Measurements from ENCODE around the gene ARHGEF11. TPM values are rescaled to one million over a fixed set of nuclear protein-coding genes. Genes with fewer than 3 reads are reported as not detected.

The ARHGEF11 gene
- total RNA-seq, 1 experiment from 2014 or later: 31.5 TPM

DNA sequence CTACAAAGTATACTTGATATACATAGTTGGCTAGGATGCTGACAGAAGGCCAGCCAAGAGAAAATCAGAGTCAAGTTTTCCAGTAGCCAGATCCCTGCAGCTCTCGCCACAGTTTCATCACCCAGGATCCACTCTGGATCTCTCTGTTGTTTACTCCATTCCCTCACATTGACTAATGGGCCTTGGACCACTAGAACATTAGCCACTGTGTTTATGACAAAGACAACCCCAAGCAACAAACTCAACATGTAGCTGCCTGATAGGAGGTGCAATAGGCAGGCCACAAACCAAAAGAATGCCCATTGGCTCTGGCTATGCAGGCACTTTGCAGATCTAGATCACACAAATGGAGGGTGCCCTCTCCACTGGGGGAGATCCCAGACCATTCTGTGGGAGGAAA lies 44.2 kb downstream of the ARHGEF11 start:
- H2AFZ ChIP-seq: no peak overlapping the region
- DNase-seq: no peak
- peaks cover 13% of the 10 kb centered on the region; the same call in 1 of the 2 replicates for H3K4me1 ChIP-seq (replicated peaks; ENCODE audit: insufficient read depth)
- H3K36me3 ChIP-seq (ENCODE audit: low read depth): no peaks in the 10 kb centered on the region
- H3K27ac ChIP-seq: no peak overlapping the region
- H3K4me3 ChIP-seq: no peak overlapping the region
- no TSS peak for BruUV-seq (replicated peaks)
- ChIA-PET POLR2A (ENCODE audit: unreplicated experiment) (interaction anchor here (0.6 kb wide), 1 partner anchor 596 kb away, joined by 3 read pairs; no protein-coding TSS in a partner anchor), CTCF (no interaction called here)
- H3K27me3 ChIP-seq (ENCODE audit: insufficient read depth, low read depth): no peaks in the 10 kb centered on the region
- no peaks in the 10 kb centered on the region for H3F3A ChIP-seq (ENCODE audit: insufficient read depth, low read depth)
- TF ChIP-seq EZH2 (IDR thresholded peaks at IDR 0.05; ENCODE audit: low read depth): no peak
- TF ChIP-seq, protein P1, sequence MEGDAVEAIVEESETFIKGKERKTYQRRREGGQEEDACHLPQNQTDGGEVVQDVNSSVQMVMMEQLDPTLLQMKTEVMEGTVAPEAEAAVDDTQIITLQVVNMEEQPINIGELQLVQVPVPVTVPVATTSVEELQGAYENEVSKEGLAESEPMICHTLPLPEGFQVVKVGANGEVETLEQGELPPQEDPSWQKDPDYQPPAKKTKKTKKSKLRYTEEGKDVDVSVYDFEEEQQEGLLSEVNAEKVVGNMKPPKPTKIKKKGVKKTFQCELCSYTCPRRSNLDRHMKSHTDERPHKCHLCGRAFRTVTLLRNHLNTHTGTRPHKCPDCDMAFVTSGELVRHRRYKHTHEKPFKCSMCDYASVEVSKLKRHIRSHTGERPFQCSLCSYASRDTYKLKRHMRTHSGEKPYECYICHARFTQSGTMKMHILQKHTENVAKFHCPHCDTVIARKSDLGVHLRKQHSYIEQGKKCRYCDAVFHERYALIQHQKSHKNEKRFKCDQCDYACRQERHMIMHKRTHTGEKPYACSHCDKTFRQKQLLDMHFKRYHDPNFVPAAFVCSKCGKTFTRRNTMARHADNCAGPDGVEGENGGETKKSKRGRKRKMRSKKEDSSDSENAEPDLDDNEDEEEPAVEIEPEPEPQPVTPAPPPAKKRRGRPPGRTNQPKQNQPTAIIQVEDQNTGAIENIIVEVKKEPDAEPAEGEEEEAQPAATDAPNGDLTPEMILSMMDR (conservative IDR thresholded peaks at IDR 0.05): no peak
- no peaks in the 10 kb centered on the region for H3K9me2 ChIP-seq (ENCODE audit: insufficient read depth)
- H4K20me1 ChIP-seq (ENCODE audit: insufficient read depth): no peaks in the 10 kb centered on the region; the same call in 1 of the 2 replicates
- no peak overlapping the region for H3K4me2 ChIP-seq
- H3K79me2 ChIP-seq (ENCODE audit: low read depth): peaks cover 22% of the 10 kb centered on the region; the same call in 1 of the 2 replicates
- H3K9me3 ChIP-seq (ENCODE audit: insufficient read depth, low read depth): no peaks in the 10 kb centered on the region
- intact Hi-C loops (cut with micrococcal nuclease; ENCODE audit: unreplicated experiment): loop anchor here (2.0 to 5.0 kb wide), 2 partner anchors 43 to 44 kb away; partner anchors contain the start of gene ARHGEF11

DNA sequence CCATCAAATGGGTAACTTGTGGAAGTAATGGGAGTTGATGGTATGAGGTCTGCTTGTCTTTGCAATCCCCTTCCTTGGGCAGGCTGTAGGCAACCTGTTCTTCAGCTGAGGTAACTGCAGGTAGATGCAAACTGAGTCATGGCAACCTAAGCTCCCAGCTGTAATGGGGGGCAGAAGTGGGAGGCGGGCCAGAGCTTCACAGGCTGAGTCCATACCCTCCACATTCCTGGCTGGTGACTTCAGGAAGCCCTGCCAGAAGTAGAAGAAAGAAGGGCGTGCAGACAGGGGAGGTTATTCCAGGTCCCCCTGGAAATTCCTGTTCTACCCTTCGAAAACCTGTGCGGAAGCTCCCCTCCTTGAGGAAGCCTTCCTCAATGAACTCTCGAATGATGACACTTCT lies 44.9 kb downstream of the ARHGEF11 start:
- Histone ChIP-seq H3F3A (ENCODE audit: insufficient read depth, low read depth) (no peaks in the 10 kb centered on the region), H3K4me3 (no peak overlapping the region), H3K4me1 (replicated peaks; ENCODE audit: insufficient read depth) (peaks cover 13% of the 10 kb centered on the region; the same call in 1 of the 2 replicates), H3K36me3 (ENCODE audit: low read depth) (no peaks in the 10 kb centered on the region), H2AFZ (no peak overlapping the region), H4K20me1 (ENCODE audit: insufficient read depth) (no peaks in the 10 kb centered on the region; the same call in 1 of the 2 replicates), H3K9me3 (ENCODE audit: insufficient read depth, low read depth) (no peaks in the 10 kb centered on the region), H3K27me3 (ENCODE audit: insufficient read depth, low read depth) (no peaks in the 10 kb centered on the region), H3K79me2 (ENCODE audit: low read depth) (peaks cover 18% of the 10 kb centered on the region; the same call in 1 of the 2 replicates), H3K4me2 (no peak overlapping the region), H3K9me2 (ENCODE audit: insufficient read depth) (no peaks in the 10 kb centered on the region), H3K27ac (no peak overlapping the region)
- no TSS peak for BruUV-seq (replicated peaks)
- CTCF ChIA-PET: no interaction called here
- intact Hi-C loops (cut with micrococcal nuclease; ENCODE audit: unreplicated experiment): loop anchor here (2.0 to 5.0 kb wide), 2 partner anchors 43 to 44 kb away; partner anchors contain the start of gene ARHGEF11
- TF ChIP-seq, protein P1 (conservative IDR thresholded peaks at IDR 0.05): no peak
- no peak for TF ChIP-seq EZH2 (IDR thresholded peaks at IDR 0.05; ENCODE audit: low read depth)
- peak; percentile 45 to 76 for DNase-seq
- POLR2A ChIA-PET (ENCODE audit: unreplicated experiment): interaction anchor here (0.6 kb wide), 1 partner anchor 595 kb away, joined by 3 read pairs; no protein-coding TSS in a partner anchor

DNA sequence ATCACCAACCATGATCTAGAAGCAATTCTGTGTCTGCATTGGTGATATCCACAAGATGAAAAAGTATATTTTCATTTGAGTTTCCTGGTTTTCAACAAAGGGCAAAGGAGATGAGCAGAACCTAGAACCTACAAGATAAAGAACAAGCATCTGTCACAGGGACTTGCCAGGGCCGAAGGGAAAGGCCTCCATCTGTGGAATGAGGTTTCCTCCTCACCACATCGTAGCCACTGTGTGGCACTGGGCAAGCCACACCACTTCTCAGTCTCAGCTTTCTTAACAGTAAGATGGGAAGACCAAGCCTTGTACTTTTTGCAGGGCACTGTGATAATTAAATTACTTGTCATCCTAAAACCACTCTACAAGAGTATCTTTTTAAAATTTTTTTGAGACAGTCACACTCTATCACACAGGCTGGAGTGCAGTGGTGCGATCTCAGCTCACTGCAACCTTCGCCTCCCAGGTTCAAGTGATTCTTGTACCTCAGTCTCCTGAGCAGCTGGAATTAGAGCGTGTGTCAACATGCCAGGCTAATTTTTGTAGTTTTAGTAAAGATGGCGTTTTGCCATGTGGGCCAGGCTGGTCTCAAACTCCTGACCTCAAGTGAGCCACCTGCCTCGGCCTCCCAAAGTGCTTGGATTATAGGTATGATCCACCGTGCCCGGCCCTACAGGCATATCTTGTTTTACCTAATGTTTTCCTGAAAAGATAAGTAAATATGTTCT lies 45.8 kb downstream of the ARHGEF11 start:
- no peak for TF ChIP-seq EZH2 (IDR thresholded peaks at IDR 0.05; ENCODE audit: low read depth)
- TF ChIP-seq, protein P1 (conservative IDR thresholded peaks at IDR 0.05): no peak
- peaks cover 4% of the 10 kb centered on the region for H4K20me1 ChIP-seq (ENCODE audit: insufficient read depth)
- no TSS peak for BruUV-seq (replicated peaks)
- H3K27me3 ChIP-seq (ENCODE audit: insufficient read depth, low read depth): no peaks in the 10 kb centered on the region
- no peak overlapping the region for H3K27ac ChIP-seq
- H3K9me3 ChIP-seq (ENCODE audit: insufficient read depth, low read depth): no peaks in the 10 kb centered on the region
- H3K4me1 ChIP-seq (replicated peaks; ENCODE audit: insufficient read depth): peaks cover 20% of the 10 kb centered on the region
- no peak overlapping the region for H3K4me3 ChIP-seq
- H3K4me2 ChIP-seq: no peak overlapping the region
- DNase-seq: no peak
- H3K36me3 ChIP-seq (ENCODE audit: low read depth): no peaks in the 10 kb centered on the region
- POLR2A ChIA-PET (ENCODE audit: unreplicated experiment): no interaction called here
- CTCF ChIA-PET: no interaction called here
- H2AFZ ChIP-seq: no peak overlapping the region
- intact Hi-C loops (cut with micrococcal nuclease; ENCODE audit: unreplicated experiment): loop anchor here (2.0 to 5.0 kb wide), 2 partner anchors 42 to 45 kb away; partner anchors contain the start of gene ARHGEF11
- H3F3A ChIP-seq (ENCODE audit: insufficient read depth, low read depth): peaks cover 5% of the 10 kb centered on the region; the same call in 1 of the 2 replicates
- no peaks in the 10 kb centered on the region for H3K9me2 ChIP-seq (ENCODE audit: insufficient read depth)
- peaks cover 20% of the 10 kb centered on the region; the same call in 1 of the 2 replicates for H3K79me2 ChIP-seq (ENCODE audit: low read depth)
